Measurements from ENCODE around the gene LYST. TPM values are rescaled to one million over a fixed set of nuclear protein-coding genes. Genes with fewer than 3 reads are reported as not detected.

LYST gene
- total and polyA plus RNA-seq, 2 of the 8 experiments (the other 6 are each of a cell fraction or from before 2014, with no cell fraction given) = 0.29 to 0.58 TPM

- TF ChIP-seq, protein P1, sequence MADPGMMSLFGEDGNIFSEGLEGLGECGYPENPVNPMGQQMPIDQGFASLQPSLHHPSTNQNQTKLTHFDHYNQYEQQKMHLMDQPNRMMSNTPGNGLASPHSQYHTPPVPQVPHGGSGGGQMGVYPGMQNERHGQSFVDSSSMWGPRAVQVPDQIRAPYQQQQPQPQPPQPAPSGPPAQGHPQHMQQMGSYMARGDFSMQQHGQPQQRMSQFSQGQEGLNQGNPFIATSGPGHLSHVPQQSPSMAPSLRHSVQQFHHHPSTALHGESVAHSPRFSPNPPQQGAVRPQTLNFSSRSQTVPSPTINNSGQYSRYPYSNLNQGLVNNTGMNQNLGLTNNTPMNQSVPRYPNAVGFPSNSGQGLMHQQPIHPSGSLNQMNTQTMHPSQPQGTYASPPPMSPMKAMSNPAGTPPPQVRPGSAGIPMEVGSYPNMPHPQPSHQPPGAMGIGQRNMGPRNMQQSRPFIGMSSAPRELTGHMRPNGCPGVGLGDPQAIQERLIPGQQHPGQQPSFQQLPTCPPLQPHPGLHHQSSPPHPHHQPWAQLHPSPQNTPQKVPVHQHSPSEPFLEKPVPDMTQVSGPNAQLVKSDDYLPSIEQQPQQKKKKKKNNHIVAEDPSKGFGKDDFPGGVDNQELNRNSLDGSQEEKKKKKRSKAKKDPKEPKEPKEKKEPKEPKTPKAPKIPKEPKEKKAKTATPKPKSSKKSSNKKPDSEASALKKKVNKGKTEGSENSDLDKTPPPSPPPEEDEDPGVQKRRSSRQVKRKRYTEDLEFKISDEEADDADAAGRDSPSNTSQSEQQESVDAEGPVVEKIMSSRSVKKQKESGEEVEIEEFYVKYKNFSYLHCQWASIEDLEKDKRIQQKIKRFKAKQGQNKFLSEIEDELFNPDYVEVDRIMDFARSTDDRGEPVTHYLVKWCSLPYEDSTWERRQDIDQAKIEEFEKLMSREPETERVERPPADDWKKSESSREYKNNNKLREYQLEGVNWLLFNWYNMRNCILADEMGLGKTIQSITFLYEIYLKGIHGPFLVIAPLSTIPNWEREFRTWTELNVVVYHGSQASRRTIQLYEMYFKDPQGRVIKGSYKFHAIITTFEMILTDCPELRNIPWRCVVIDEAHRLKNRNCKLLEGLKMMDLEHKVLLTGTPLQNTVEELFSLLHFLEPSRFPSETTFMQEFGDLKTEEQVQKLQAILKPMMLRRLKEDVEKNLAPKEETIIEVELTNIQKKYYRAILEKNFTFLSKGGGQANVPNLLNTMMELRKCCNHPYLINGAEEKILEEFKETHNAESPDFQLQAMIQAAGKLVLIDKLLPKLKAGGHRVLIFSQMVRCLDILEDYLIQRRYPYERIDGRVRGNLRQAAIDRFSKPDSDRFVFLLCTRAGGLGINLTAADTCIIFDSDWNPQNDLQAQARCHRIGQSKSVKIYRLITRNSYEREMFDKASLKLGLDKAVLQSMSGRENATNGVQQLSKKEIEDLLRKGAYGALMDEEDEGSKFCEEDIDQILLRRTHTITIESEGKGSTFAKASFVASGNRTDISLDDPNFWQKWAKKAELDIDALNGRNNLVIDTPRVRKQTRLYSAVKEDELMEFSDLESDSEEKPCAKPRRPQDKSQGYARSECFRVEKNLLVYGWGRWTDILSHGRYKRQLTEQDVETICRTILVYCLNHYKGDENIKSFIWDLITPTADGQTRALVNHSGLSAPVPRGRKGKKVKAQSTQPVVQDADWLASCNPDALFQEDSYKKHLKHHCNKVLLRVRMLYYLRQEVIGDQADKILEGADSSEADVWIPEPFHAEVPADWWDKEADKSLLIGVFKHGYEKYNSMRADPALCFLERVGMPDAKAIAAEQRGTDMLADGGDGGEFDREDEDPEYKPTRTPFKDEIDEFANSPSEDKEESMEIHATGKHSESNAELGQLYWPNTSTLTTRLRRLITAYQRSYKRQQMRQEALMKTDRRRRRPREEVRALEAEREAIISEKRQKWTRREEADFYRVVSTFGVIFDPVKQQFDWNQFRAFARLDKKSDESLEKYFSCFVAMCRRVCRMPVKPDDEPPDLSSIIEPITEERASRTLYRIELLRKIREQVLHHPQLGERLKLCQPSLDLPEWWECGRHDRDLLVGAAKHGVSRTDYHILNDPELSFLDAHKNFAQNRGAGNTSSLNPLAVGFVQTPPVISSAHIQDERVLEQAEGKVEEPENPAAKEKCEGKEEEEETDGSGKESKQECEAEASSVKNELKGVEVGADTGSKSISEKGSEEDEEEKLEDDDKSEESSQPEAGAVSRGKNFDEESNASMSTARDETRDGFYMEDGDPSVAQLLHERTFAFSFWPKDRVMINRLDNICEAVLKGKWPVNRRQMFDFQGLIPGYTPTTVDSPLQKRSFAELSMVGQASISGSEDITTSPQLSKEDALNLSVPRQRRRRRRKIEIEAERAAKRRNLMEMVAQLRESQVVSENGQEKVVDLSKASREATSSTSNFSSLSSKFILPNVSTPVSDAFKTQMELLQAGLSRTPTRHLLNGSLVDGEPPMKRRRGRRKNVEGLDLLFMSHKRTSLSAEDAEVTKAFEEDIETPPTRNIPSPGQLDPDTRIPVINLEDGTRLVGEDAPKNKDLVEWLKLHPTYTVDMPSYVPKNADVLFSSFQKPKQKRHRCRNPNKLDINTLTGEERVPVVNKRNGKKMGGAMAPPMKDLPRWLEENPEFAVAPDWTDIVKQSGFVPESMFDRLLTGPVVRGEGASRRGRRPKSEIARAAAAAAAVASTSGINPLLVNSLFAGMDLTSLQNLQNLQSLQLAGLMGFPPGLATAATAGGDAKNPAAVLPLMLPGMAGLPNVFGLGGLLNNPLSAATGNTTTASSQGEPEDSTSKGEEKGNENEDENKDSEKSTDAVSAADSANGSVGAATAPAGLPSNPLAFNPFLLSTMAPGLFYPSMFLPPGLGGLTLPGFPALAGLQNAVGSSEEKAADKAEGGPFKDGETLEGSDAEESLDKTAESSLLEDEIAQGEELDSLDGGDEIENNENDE (IDR thresholded peaks at IDR 0.05; ENCODE audit: insufficient replicate concordance, low read length) = no peak
- no peak for TF ChIP-seq NRF1 (IDR thresholded peaks at IDR 0.05; ENCODE audit: low read depth, low read length)
- TF ChIP-seq POU5F1 (IDR thresholded peaks at IDR 0.05; ENCODE audit: low read depth, low read length) = no peak
- no peak for TF ChIP-seq SP2 (IDR thresholded peaks at IDR 0.05; ENCODE audit: low read length)
- TF ChIP-seq TCF12 (IDR thresholded peaks at IDR 0.05; ENCODE audit: low read depth, low read length) = no peak
- no peak for TF ChIP-seq ZNF274 (IDR thresholded peaks at IDR 0.05; ENCODE audit: borderline replicate concordance, extremely low read depth, low read length)
- TF ChIP-seq CBX5 (IDR thresholded peaks at IDR 0.05; ENCODE audit: low read depth, low read length) = no peak
These were observed 63.9 kb downstream of the LYST start (continued) for GRCh38 chr1:235802573-235803346.

Measured in H1 (cell line).